AG10803 (cell line): ENCODE data around the gene FAM83E.

Experiments used
- DNase-seq: peaks from one replicate; pipeline ENCODE4 v3.0.0; 2010; ENCODE audit warnings: low read depth
- H3K4me3 ChIP-seq: 2 replicates; pipeline ENCODE4 v1.5.1; 2011; ENCODE audit warnings: mild to moderate bottlenecking, low read length, control low read depth
- CTCF ChIP-seq: conservative IDR thresholded peaks from 2 replicates; pipeline ENCODE4 v1.5.1; 2011; ENCODE audit warnings: mild to moderate bottlenecking, low read length, control low read depth, inconsistent platforms

Gene FAM83E

GRCh38 chr19:48656840-48657474, 42.1 kb upstream of the FAM83E start:
- peak; percentile 89 for DNase-seq
- no peak for TF ChIP-seq CTCF
- H3K4me3 ChIP-seq: no peak overlapping the region

GRCh38 chr19:48654299-48655059, 39.6 kb upstream of the FAM83E start:
- DNase-seq: no peak
- H3K4me3 ChIP-seq: no peak overlapping the region
- TF ChIP-seq CTCF: no peak

GRCh38 chr19:48651683-48652048, 36.8 kb upstream of the FAM83E start:
- no peak for TF ChIP-seq CTCF
- DNase-seq: no peak
- no peak overlapping the region for H3K4me3 ChIP-seq

GRCh38 chr19:48650974-48651682, 36.3 kb upstream of the FAM83E start:
- TF ChIP-seq CTCF: no peak
- no peak for DNase-seq
- H3K4me3 ChIP-seq: no peak overlapping the region

- no peak for DNase-seq
- H3K4me3 ChIP-seq: no peak overlapping the region
- no peak for TF ChIP-seq CTCF
These were observed 33.3 kb upstream of the FAM83E start for GRCh38 chr19:48648134-48648533.

- TF ChIP-seq CTCF: no peak
- no peak for DNase-seq
- peak overlapping the region; percentile 40 for H3K4me3 ChIP-seq
These were observed 31.9 kb upstream of the FAM83E start for GRCh38 chr19:48646722-48647216.
